Gastroesophageal sphincter (tissue), 4 donors: ENCODE data around the gene TMEM151A. TPM values are rescaled to one million over a fixed set of nuclear protein-coding genes. Genes with fewer than 3 reads are reported as not detected.
A peak's percentile ranks its signal among the peaks of the same experiment; 100 is the strongest.

ENCODE experiments used
- ATAC-seq: fragments of 150-250 bp; one replicate; pipeline ENCODE4 v1.9.1; 2016; ENCODE audit warnings: mild to moderate bottlenecking, moderate library complexity
- H3K27ac ChIP-seq, 4 donors: fragments of 200-600 bp; sonication (generic) in 3 of 4; 1 replicate in 3 of 4; 2 replicates in 1 of 4; pipeline ENCODE4 v1.5.1; 2016 to 2019
- H3K27me3 ChIP-seq: fragments of 200-600 bp; sonication (generic); one replicate; pipeline ENCODE4 v1.5.1; 2019
- H3K36me3 ChIP-seq, 2 donors: fragments of 200-600 bp; sonication (generic); one replicate each; pipeline ENCODE4 v1.5.1; 2019; ENCODE audit warnings: control low read depth in 1 of 2
- H3K4me1 ChIP-seq, 3 donors: fragments of 200-600 bp; sonication (generic); 1 replicate in 2 of 3; 2 replicates in 1 of 3; pipeline ENCODE4 v1.5.1; 2016 to 2019; ENCODE audit warnings: control low read depth in 2 of 3
- H3K4me3 ChIP-seq, 2 donors: fragments of 200-600 bp; sonication (generic); one replicate each; pipeline ENCODE4 v1.5.1; 2019; ENCODE audit warnings: mild to moderate bottlenecking in 1 of 2, moderate library complexity in 1 of 2
- H3K9me3 ChIP-seq, 3 donors: fragments of 200-600 bp; sonication (generic); one replicate each; pipeline ENCODE4 v1.5.1; 2017 to 2019; ENCODE audit warnings: control low read depth in 2 of 3
- EP300 ChIP-seq: sonication (generic); formaldehyde crosslinking; IDR thresholded peaks from one replicate; pipeline ENCODE4 v1.6.1; 2017; ENCODE audit warnings: antibody characterized with exemption, mild to moderate bottlenecking
- POLR2A ChIP-seq, 2 donors: fragments of 450-650 bp; IDR thresholded peaks; one replicate each; pipeline ENCODE4 v1.6.1; 2017; ENCODE audit warnings: antibody characterized with exemption in 2 of 2, mild to moderate bottlenecking in 2 of 2, moderate library complexity in 1 of 2
- POLR2AphosphoS5 ChIP-seq: sonication (generic); formaldehyde crosslinking; IDR thresholded peaks from one replicate; pipeline ENCODE4 v1.6.1; 2017; ENCODE audit warnings: antibody characterized with exemption
- WGBS, 2 donors: methylation state at CpG; one replicate each; pipeline ENCODE4 v1.1.5; 2018; ENCODE audit warnings: low coverage in 1 of 2; 5-methylcytosine and 5-hydroxymethylcytosine counted together
- total RNA-seq, 4 donors: library from RNA; depleted of rRNA; stranded (reverse); fragments of >200 nt; gene quantifications; one replicate each; pipeline ENCODE4 v1.1.0, GENCODE V29; 2016
- TF ChIP-seq, protein P1 (sequence below), 4 experiments: fragments of 200-600 bp in 2 of 4; fragments of 450-650 bp in 2 of 4; sonication (generic) in 1 of 4; IDR thresholded peaks; one replicate each; pipeline ENCODE4 v1.5.1; 2017 to 2019; ENCODE audit warnings: antibody characterized with exemption in 4 of 4, mild to moderate bottlenecking in 2 of 4, moderate library complexity in 2 of 4

TMEM151A gene
- total RNA-seq, 4 donors from 2014 or later, result 0.66 TPM; not detected in 3

DNA sequence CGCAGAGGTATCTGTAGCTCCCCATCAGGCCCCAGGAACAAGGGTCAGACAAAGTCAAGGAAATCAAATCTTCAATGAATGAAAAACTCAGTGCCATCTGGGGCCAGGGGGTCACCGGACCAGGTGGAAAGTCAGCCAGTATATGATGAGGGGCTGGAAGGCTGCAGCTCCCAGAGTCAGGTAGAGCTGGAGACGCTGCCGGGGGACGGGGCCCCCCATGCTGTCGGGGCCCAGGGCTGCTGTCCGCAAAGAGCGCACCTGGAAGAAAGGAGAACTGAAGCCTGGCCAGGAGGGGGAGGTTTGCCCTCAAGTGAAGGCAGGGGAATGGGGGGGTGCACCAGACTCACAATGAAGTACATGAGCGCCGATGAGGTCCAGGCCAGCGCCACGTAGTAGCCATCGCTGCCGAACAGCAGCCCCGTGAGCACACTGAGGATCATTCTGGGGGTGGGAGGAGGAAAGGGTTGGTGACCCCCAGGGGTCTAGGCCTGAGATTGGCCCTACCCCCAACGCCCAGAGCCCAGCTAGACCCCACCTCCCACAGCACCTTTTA is 7.1 kb upstream of the TMEM151A start:
- no peaks in the 10 kb centered on the region for H3K9me3 ChIP-seq
- peaks cover 0 to 32% of the 10 kb centered on the region in 2 donors for H3K36me3 ChIP-seq
- no peaks in the 10 kb centered on the region for H3K27me3 ChIP-seq
- H3K4me1 ChIP-seq, result peaks cover 0 to 58% (median 6%) of the 10 kb centered on the region in 3 donors
- 83 to 87% methylated on average over 13 to 14 of the region's 16 CpGs for WGBS, 2 donors
- no peak for ATAC-seq
- H3K4me3 ChIP-seq, result no peak overlapping the region
- TF ChIP-seq POLR2A (IDR thresholded peaks at IDR 0.05), result no peak
- H3K27ac ChIP-seq, result no peak overlapping the region

DNA sequence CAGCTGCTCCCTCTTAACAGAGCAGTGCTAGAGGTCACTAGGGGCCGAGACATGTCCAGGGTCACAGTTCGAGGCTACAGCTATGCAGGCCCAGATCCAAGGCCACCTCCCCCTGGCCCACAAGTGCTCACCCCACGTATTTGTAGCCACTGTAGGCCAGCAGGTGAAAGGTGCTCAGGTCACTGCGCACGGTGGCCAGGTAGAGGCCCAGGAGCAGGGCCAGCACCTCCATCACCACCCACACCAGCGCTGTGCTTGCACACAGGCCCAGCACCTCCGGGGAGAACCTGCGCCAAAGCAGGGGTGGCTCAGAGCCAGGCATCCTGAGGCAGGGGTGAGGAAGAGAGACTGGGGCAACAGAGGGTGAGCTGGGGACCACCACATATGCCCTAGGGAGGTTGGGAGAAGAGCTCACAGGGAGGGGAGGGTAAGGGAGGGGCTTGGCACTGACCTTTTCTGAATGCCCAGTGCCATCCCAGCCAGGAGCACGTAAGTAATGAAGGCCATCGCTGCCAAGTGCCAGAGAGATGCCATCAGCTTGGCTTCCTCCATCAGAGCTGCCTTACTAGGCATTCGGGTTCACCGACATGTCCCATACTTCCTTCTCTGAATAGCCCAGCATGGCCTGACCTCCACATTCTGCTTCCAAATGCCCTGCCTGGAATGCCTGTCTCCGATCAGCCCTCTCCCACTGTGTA is 6.3 kb upstream of the TMEM151A start:
- ATAC-seq, result no peak

DNA sequence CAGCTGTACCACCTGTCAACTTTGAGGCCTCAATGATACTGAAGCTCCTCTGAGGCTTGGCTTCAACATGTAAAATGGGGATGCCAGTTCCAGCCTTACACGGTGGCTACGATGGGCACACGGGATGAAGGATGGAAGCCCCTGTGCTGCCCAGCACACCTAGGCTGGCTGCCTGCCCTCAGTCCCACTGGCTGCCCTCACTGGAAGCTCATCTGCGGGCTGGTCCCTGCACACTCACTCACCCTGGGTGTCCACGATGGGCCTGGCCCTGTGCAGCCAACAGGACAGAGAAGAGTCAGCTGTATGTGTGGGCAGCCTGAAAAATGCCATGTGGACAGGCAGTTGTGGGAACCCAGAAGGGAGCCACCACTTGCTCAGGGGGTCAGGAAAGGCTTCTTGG is 5.0 kb upstream of the TMEM151A start:
- Histone ChIP-seq H3K4me3 (no peak overlapping the region), H3K36me3 (peaks cover 0 to 32% of the 10 kb centered on the region in 2 donors), H3K27ac (no peak overlapping the region), H3K27me3 (peaks cover 7% of the 10 kb centered on the region), H3K4me1 (peaks cover 0 to 72% (median 11%) of the 10 kb centered on the region in 3 donors), H3K9me3 (no peaks in the 10 kb centered on the region)
- ATAC-seq, result no peak
- TF ChIP-seq EP300, result no peak
- WGBS, 2 donors, result 63% methylated on average over 4 of the region's 5 CpGs; no CpG with 5 or more reads in 1 of the 2 donors

More for the DNA sequence above, 6.3 kb upstream of the TMEM151A start:
- no peak overlapping the region for H3K27ac ChIP-seq
- TF ChIP-seq POLR2A (IDR thresholded peaks at IDR 0.05) (no peak), POLR2AphosphoS5 (no peak), EP300 (no peak)
- TF ChIP-seq, protein P1, sequence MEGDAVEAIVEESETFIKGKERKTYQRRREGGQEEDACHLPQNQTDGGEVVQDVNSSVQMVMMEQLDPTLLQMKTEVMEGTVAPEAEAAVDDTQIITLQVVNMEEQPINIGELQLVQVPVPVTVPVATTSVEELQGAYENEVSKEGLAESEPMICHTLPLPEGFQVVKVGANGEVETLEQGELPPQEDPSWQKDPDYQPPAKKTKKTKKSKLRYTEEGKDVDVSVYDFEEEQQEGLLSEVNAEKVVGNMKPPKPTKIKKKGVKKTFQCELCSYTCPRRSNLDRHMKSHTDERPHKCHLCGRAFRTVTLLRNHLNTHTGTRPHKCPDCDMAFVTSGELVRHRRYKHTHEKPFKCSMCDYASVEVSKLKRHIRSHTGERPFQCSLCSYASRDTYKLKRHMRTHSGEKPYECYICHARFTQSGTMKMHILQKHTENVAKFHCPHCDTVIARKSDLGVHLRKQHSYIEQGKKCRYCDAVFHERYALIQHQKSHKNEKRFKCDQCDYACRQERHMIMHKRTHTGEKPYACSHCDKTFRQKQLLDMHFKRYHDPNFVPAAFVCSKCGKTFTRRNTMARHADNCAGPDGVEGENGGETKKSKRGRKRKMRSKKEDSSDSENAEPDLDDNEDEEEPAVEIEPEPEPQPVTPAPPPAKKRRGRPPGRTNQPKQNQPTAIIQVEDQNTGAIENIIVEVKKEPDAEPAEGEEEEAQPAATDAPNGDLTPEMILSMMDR (IDR thresholded peaks at IDR 0.05), result no peak
- peaks cover 0 to 32% of the 10 kb centered on the region in 2 donors for H3K36me3 ChIP-seq
- H3K27me3 ChIP-seq, result no peaks in the 10 kb centered on the region
- no peak overlapping the region for H3K4me3 ChIP-seq
- peaks cover 0 to 66% (median 11%) of the 10 kb centered on the region in 3 donors for H3K4me1 ChIP-seq
- 63 to 83% methylated on average over 3 of the region's 13 CpGs for WGBS, 2 donors
- H3K9me3 ChIP-seq, result no peaks in the 10 kb centered on the region

DNA sequence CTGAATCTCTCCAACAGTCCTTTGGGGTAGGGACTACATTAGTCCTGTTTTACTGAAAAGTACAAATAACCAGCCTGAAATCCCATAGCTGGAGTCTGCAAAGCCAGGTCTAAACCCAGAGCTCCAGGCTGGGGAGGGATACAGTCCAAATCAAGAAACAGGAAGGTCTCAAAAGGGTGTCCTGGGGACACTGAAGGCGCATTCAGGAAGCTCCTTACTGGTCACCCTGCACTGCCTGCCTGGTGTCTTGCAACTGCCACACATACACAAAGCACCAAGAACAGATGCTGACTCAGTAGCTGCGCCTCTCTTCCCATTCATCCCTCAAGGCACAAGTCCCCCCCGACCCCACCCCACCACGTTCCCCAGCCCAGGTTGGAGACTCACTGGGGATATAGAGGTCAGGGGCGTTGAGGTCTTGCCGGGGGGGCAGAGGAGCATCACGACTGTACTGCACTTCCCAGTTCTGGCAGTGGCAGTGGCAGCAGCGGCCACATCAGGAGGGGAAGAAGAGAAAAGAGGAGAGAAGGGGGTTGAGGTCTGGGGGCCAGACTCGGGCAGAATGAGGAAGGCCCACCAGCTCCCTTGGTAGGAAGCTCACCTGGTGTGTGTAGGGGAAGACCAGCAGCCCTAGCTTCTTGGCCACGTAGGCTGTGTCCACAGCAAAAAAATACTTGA is 4.3 kb upstream of the TMEM151A start:
- Histone ChIP-seq H3K36me3 (peaks cover 0 to 32% of the 10 kb centered on the region in 2 donors), H3K4me3 (no peak overlapping the region), H3K4me1 (peaks cover 0 to 72% (median 16%) of the 10 kb centered on the region in 3 donors), H3K9me3 (no peaks in the 10 kb centered on the region), H3K27me3 (peaks cover 14% of the 10 kb centered on the region), H3K27ac (peak overlapping the region in 1 of 4 donors; percentile 96)
- no peak for ATAC-seq
- TF ChIP-seq POLR2A (IDR thresholded peaks at IDR 0.05) (no peak), POLR2AphosphoS5 (no peak), EP300 (no peak)
- TF ChIP-seq, protein P1 (IDR thresholded peaks at IDR 0.05), result no peak
- 70 to 100% methylated on average over 2 of the region's 10 CpGs for WGBS, 2 donors

DNA sequence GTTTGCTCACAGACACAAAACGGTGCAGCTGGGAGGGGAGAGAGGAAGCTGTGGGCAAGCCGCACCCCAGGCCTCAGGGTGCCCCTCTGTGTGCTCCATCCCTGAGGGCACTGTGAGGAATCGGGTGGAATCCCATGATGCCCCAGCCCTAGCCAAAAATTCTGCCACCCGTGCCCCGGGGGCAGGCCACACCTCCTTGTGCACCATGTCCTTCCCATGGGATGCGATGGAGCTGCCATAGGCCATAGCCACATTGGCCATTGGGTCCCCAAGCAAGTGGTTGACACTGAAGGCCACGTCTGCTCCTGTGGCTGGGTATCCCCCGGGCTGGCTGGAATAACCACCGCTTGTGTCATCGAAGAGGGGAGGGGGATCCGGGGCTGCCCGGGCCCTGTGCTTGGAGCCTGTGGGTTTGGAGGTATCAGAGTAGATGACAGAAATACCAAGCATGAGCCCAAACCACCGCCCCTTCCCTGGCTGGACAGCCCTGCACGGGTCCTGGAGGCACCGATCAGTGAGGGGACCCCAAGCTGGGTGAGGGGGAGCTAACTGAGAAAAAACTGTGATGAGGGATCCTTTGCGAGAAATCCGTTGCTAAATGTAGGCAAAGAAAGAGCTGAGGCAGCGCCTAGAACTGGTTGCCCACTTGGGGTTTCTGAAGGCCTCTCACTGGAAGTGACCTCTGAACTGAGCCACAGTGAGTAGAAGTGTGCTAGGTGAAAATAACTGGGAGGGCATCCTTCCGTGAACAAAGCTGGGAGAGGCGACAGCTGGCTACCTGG is 3.6 kb upstream of the TMEM151A start:
- TF ChIP-seq, protein P1 (IDR thresholded peaks at IDR 0.05), result no peak
- TF ChIP-seq POLR2AphosphoS5 (no peak), EP300 (no peak)
- H3K4me3 ChIP-seq, result peak overlapping the region; percentile 70 to 96
- H3K27me3 ChIP-seq, result peaks cover 21% of the 10 kb centered on the region
- peak overlapping the region; percentile 90 to 98 (median 96) for H3K27ac ChIP-seq
- peaks cover 0 to 67% (median 12%) of the 10 kb centered on the region in 3 donors for H3K4me1 ChIP-seq
- WGBS, 2 donors, result 0% methylated on average over 3 to 5 of the region's 20 CpGs
- H3K36me3 ChIP-seq, result peaks cover 0 to 32% of the 10 kb centered on the region in 2 donors
- ATAC-seq, result no peak
- no peaks in the 10 kb centered on the region for H3K9me3 ChIP-seq
